Neural cell (in vitro differentiated cells): ENCODE results near the gene RYR3. TPM values are rescaled to one million over a fixed set of nuclear protein-coding genes. Genes with fewer than 3 reads are reported as not detected.

Experiments
- H2AFZ ChIP-seq: fragments of 200-600, 300-800 bp; sonication (generic), shearing (Covaris generic); 2 replicates; pipeline ENCODE4 v1.6.0; 2014; ENCODE audit warnings: low read depth, mild to moderate bottlenecking, antibody characterized with exemption, low read length, moderate library complexity
- H3F3A ChIP-seq: fragments of 200-600 bp; shearing (Covaris generic); 2 replicates; pipeline ENCODE4 v1.6.1; 2016; ENCODE audit warnings: mild to moderate bottlenecking, moderate library complexity, mixed read lengths, antibody characterized with exemption, low read length; ENCODE audit not compliant: insufficient read depth, poor library complexity, severe bottlenecking
- H3K27ac ChIP-seq: fragments of 200-600, 300-800 bp; sonication (generic), shearing (Covaris generic); 2 replicates; pipeline ENCODE4 v1.5.1; 2014; ENCODE audit warnings: mild to moderate bottlenecking, low read length, moderate library complexity
- H3K27me3 ChIP-seq: fragments of 300-800, 200-600 bp; sonication (generic), shearing (Covaris generic); 2 replicates; pipeline ENCODE4 v1.6.0; 2014; ENCODE audit warnings: mild to moderate bottlenecking, low read depth, low read length, moderate library complexity; ENCODE audit not compliant: insufficient read depth
- H3K36me3 ChIP-seq: fragments of 300-800, 200-600 bp; sonication (generic), shearing (Covaris generic); 2 replicates; pipeline ENCODE4 v1.5.1; 2014; ENCODE audit warnings: mild to moderate bottlenecking, antibody characterized with exemption, low read length, moderate library complexity; ENCODE audit not compliant: insufficient read depth
- H3K4me2 ChIP-seq: fragments of 300-800, 200-600 bp; sonication (generic), shearing (Covaris generic); 2 replicates; pipeline ENCODE4 v1.6.0; 2014; ENCODE audit warnings: mild to moderate bottlenecking, low read length
- H3K4me3 ChIP-seq: fragments of 300-800, 200-600 bp; sonication (generic), shearing (Covaris generic); 2 replicates; pipeline ENCODE4 v1.5.1; 2014; ENCODE audit warnings: mild to moderate bottlenecking, low read length, moderate library complexity
- H3K79me2 ChIP-seq: fragments of 200-600 bp; shearing (Covaris generic); replicated peaks from 2 replicates; pipeline ENCODE4 v1.6.0; 2014; ENCODE audit warnings: mild to moderate bottlenecking, low read length, moderate library complexity; ENCODE audit not compliant: insufficient read depth
- H3K9ac ChIP-seq: fragments of 300-800, 200-600 bp; sonication (generic), shearing (Covaris generic); 2 replicates; pipeline ENCODE4 v1.6.1; 2016; ENCODE audit warnings: mild to moderate bottlenecking, low read length, mixed read lengths
- H3K9me2 ChIP-seq: fragments of 200-600 bp; shearing (Covaris generic); 2 replicates; pipeline ENCODE4 v1.6.1; 2016; ENCODE audit warnings: mild to moderate bottlenecking, low read length, mixed read lengths; ENCODE audit not compliant: insufficient read depth
- H3K9me3 ChIP-seq: fragments of 200-600, 300-800 bp; sonication (generic), shearing (Covaris generic); 2 replicates; pipeline ENCODE4 v1.6.1; 2016; ENCODE audit warnings: mild to moderate bottlenecking, mixed run types, low read length, moderate library complexity, mixed read lengths
- H4K20me1 ChIP-seq: fragments of 200-600 bp; shearing (Covaris generic); 2 replicates; pipeline ENCODE4 v1.6.1; 2016; ENCODE audit warnings: mild to moderate bottlenecking, mixed run types; ENCODE audit not compliant: insufficient read depth
- CTCF ChIP-seq: fragments of 450-650 bp; IDR thresholded peaks from 2 replicates; pipeline ENCODE4 v1.5.1; 2014; ENCODE audit warnings: antibody characterized with exemption, mild to moderate bottlenecking, moderate library complexity; ENCODE audit not compliant: poor library complexity, severe bottlenecking
- EP300 ChIP-seq: fragments of 450-650 bp; conservative IDR thresholded peaks from 2 replicates; pipeline ENCODE4 v1.6.1; 2014; ENCODE audit warnings: antibody characterized with exemption, mild to moderate bottlenecking, moderate library complexity; ENCODE audit not compliant: poor library complexity, severe bottlenecking
- EZH2 ChIP-seq: fragments of 200-600, 300-800 bp; shearing (Covaris generic), sonication (generic); IDR thresholded peaks from 2 replicates; pipeline ENCODE4 v1.6.1; 2014; ENCODE audit warnings: antibody characterized with exemption, low read length, borderline replicate concordance, mild to moderate bottlenecking; ENCODE audit not compliant: insufficient read depth, poor library complexity, severe bottlenecking
- MXI1 ChIP-seq: fragments of 450-650 bp; conservative IDR thresholded peaks from 2 replicates; pipeline ENCODE4 v1.6.1; 2014; ENCODE audit warnings: antibody characterized with exemption, mild to moderate bottlenecking; ENCODE audit not compliant: poor library complexity, severe bottlenecking
- POLR2AphosphoS5 ChIP-seq: IDR thresholded peaks from 2 replicates; pipeline ENCODE4 v1.6.1; 2012
- RAD21 ChIP-seq: fragments of 450-650 bp; conservative IDR thresholded peaks from 2 replicates; pipeline ENCODE4 v1.6.1; 2014; ENCODE audit warnings: antibody characterized with exemption, mild to moderate bottlenecking, moderate library complexity
- REST ChIP-seq: IDR thresholded peaks from 2 replicates; pipeline ENCODE4 v1.6.1; 2012; ENCODE audit warnings: borderline replicate concordance
- SMC3 ChIP-seq: fragments of 450-650 bp; conservative IDR thresholded peaks from 2 replicates; pipeline ENCODE4 v1.6.1; 2014; ENCODE audit warnings: antibody characterized with exemption, mild to moderate bottlenecking, moderate library complexity; ENCODE audit not compliant: poor library complexity
- TAF1 ChIP-seq: IDR thresholded peaks from 2 replicates; pipeline ENCODE4 v1.6.1; 2012; ENCODE audit warnings: low read depth
- polyA plus RNA-seq: library from polyadenylated mRNA; depleted of rRNA; stranded (reverse); fragments of >200 nt; gene quantifications from 2 replicates; pipeline ENCODE4 v1.2.3, GENCODE V29; 2014

The RYR3 gene
- polyA plus RNA-seq, 1 donor from 2014 or later = 12.6 TPM

DNA sequence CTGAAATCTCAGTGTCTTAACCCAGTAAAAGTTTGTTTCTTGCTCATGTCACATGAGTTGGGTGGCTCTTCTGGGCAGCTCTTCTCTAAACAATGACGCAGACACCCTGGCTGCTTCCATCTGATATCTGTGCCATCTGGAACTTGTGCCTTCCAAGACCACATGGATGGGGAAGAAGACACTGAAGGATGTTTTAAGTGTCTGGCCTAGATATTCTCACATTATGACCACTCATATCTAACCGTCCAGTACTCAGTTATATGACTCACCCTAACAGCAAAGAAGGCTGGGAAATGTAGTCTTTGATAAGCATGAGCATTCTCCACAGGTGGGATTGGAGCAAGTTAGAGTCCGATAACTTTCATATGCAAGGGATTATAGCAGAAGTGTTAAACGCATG, 66.4 kb downstream of the RYR3 start:
- Histone ChIP-seq H3K9ac (no peak overlapping the region), H3K27me3 (no peaks in the 10 kb centered on the region), H2AFZ (no peak overlapping the region), H3K36me3 (no peaks in the 10 kb centered on the region), H3F3A (no peaks in the 10 kb centered on the region), H3K79me2 (no peaks in the 10 kb centered on the region), H3K9me2 (no peaks in the 10 kb centered on the region), H3K4me3 (no peak overlapping the region), H4K20me1 (no peaks in the 10 kb centered on the region), H3K27ac (no peak overlapping the region), H3K9me3 (no peaks in the 10 kb centered on the region), H3K4me2 (no peak overlapping the region)
- TF ChIP-seq EZH2 (no peak), TAF1 (no peak), EP300 (no peak), SMC3 (no peak), CTCF (no peak), RAD21 (no peak), REST (no peak), MXI1 (no peak), POLR2AphosphoS5 (no peak)

- no peaks in the 10 kb centered on the region for H3K9me2 ChIP-seq
- H2AFZ ChIP-seq = no peak overlapping the region
- H3K9ac ChIP-seq = no peak overlapping the region
- no peaks in the 10 kb centered on the region for H3K79me2 ChIP-seq
- no peaks in the 10 kb centered on the region for H4K20me1 ChIP-seq
- H3K4me2 ChIP-seq = no peak overlapping the region
- no peak overlapping the region for H3K27ac ChIP-seq
- no peak overlapping the region for H3K4me3 ChIP-seq
- no peaks in the 10 kb centered on the region for H3K9me3 ChIP-seq
- H3K36me3 ChIP-seq = no peaks in the 10 kb centered on the region
- no peak for TF ChIP-seq POLR2AphosphoS5
- no peak for TF ChIP-seq EZH2
- TF ChIP-seq CTCF = no peak
- no peak for TF ChIP-seq EP300
- no peak for TF ChIP-seq MXI1
- TF ChIP-seq TAF1 = no peak
- no peak for TF ChIP-seq RAD21
- no peaks in the 10 kb centered on the region for H3F3A ChIP-seq
- no peaks in the 10 kb centered on the region for H3K27me3 ChIP-seq
Measured at GRCh38 chr15:33378866-33379480, 68.2 kb downstream of the RYR3 start.
